ENCODE data around the gene STIMATE.

Gene STIMATE

DNA sequence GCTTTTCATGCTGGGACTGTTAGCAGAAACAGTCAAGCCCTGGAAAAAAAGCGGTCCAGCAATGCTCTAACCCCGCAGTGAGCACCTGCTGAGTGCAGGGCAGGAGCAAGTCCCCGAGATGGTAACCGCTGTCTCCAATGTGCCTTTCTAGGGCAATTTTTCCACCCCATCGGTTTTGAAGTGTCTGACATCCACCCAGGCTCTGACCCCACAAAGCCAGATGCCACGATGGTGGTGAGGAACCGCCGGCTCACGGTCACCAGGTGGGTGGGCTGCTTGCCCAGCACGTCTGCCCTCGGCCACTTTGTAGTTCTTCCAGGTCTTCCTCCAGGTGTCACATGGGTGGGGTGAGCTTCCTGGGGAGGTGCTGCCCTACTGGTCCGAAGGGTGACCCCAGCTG lies 106.0 kb downstream of the STIMATE start:
- no peak for DNase-seq (ENCODE audit: low spot score)

DNA sequence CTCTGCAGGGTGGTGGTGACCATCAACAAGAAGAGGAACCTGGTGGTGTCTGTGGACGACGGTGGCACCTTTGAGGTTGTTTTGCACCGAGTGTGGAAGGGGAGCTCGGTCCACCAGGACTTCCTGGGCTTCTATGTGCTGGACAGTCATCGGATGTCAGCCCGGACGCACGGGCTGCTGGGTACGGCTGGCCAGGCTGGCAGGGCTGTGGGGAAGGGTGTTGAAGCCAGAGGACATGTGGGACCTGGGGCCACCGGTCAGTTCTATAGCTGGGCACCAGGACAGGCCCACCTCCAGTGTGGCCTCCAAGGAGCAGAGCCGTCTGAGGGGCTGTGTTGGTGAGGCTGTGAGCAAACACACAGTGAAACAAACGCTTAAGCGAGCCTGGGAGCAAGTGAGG lies 106.6 kb downstream of the STIMATE start:
- no peak for DNase-seq (ENCODE audit: low spot score)

DNA sequence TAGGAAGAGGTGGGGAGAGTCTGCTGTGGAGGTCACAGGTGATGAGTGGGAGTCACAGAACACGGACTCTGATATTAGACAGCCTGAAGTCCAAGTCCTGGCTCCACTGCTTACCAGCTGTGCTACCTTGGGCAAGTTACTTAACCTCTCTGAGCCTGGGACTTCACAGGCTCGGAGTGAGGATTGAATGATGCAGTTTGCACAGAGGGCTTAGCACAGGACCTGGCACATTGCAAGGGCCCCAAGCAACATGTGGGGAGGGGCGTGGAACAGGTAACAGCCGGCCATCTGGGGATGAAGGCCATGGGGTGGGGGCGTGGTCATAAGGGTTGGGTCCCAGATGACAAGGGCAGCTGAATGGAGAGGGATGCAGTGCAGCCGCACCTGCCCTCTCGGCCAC lies 107.0 kb downstream of the STIMATE start:
- DNase-seq (ENCODE audit: low spot score): no peak

DNA sequence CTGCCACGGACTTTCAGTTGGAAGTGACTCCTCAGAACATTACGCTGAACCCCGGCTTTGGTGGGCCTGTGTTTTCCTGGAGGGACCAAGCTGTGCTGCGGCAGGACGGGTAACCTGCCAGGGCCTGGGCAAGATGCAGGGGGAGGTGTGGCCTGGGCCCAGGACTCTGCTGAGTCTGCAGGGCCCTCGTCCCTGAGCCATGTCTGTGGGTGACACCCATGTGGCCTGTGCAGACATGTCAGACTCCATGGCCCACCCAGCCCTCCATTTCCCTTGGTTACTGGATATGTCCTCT lies 107.7 kb downstream of the STIMATE start:
- DNase-seq (ENCODE audit: low spot score): no peak

DNA sequence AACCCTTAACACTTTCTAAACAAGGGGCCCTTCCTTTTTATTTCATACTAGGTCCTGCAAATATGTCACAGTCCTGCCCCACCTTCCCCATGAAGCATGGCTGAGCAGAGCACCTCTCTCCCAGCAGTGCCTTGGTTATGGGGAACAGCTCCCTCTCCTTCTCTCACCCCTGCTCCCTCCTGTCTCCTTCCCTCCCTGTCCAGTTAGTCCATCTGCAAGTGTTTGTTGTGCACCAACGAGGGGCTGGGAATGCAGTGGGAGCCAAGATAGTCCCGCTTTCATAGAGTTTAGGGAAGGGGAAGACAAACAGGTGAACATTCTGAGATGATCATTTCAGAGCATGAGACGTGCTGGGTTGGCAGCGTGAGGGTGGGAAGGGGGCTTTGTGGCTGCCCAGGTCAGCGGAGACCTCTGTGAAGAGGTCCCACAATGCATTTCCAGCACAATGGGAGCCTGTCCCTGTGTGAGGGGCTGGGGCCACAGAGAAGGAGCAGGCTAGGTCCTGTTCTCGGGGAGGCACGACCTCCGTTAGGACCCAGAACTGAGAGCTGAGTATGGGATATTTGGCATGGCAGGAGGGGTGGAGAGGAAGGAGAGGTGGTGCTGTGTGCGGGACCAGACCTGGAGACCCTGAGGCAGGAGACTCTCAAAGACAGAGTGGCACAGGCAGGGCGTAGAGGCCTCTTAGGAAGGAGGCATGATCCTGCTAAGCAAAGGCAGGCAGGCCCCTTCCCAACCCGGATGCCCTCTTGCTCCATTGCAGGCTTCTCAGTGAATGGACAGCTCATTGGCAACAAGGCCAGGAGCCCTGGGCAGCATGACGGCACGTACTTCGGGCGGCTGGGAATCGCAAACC lies 108.2 kb downstream of the STIMATE start:
- DNase-seq (ENCODE audit: low spot score): no peak

DNA sequence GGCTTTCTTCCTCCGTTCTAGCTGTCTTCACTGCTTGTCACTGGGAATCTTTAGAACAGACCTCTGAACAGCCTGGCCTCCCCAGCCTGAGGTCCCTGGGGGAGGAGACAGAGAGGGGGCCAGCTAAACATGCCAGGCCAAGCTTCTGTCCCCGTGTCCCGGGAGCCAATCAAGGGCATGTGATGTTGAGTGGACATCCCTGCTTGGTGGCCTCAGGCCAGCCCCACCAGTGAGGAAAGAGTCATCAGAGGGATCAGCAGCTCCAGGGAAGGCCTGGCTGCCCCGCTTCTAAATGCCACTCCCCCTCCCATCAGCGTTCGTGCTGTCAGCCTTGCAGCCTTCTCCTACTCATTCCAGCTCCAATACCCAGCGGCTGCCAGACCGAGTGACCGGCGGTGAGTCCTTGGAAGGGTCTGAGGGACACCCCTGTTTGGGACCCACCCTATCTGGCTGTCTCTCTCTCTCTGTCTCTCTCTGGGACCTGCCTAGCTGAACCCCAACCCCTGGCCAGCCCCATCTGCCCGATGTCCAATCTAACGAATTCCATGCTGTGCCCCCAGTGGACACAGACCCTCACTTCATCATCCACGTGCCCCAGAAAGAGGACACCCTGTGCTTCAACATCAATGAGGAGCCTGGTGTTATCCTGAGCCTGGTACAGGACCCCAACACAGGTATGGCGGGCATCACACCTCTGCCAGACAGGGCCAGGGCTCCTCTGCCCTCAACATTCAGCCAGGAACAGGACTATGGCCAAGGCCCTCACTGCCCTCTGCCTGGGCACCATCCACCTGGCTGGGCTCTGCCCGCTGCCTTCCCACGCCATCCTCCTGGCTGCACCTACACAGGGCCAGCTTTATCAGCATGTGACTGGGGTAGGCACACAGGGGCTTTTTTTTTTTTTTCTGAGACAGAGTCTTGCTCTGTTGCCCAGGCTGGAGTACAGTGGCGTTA lies 109.4 kb downstream of the STIMATE start:
- DNase-seq (ENCODE audit: low spot score): no peak

DNA sequence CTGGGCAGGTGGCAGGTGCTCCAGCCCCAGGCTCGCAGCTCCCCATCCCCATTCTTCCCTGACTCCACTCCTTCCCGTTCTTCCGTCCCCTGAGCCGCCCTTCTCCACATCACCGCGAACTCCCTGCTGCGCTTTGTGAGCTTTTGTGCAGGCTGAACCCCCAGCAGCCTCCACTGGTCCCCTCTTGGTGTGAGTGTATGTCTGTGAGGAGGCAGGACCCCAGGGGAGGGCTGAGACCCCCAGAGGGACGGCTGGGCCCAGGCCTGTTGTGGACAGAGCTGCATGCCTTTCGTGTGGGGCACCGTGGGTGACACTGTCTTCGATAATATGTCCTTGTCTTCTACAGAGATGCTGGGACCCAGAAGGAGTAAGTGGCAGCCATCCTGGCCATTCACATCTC lies 110.1 kb downstream of the STIMATE start:
- DNase-seq (ENCODE audit: low spot score): no peak
